HFF-Myc (cell line): ENCODE data around the gene ANGPTL2.
"Not testable (repeated sequence)": the region's sequence is repeated elsewhere in the genome, so short reads cannot be mapped to it uniquely, and the experiment has no call there.

Experiments used
- DNase-seq: peaks from one replicate; pipeline ENCODE4 v3.0.0-alpha.2; 2011; ENCODE audit warnings: low read depth; ENCODE audit errors: extremely low read depth
- H3K4me3 ChIP-seq: replicated peaks from 2 replicates; pipeline ENCODE4 v1.5.1; 2011; ENCODE audit warnings: low read depth, mild to moderate bottlenecking, control low read depth, low read length
- TF ChIP-seq, protein P1 (sequence below): IDR thresholded peaks from 2 replicates; pipeline ENCODE4 v1.5.1; 2012; ENCODE audit warnings: mild to moderate bottlenecking, low read depth, low read length, control low read depth; ENCODE audit errors: missing control alignments

The ANGPTL2 gene

DNA sequence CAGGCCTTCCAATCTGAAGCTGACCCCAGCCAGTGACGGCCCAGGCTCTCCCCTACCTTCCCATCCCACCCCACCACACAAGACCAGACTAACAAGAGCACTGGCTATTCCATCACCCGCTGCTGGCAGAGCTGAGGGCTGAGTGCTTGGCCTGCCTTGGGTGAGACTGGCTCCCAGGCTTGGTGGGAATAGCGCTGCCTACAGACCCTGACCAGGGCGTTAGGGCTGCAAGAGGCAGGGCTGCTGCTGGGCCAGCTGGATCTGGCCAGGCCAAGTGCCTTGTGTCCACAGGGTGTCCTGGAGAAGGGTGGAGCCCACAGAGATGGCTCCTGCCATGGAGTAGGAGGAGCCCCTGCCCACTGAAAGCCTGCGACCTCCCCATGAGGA is 31.6 kb upstream of the ANGPTL2 start:
- TF ChIP-seq, protein P1, sequence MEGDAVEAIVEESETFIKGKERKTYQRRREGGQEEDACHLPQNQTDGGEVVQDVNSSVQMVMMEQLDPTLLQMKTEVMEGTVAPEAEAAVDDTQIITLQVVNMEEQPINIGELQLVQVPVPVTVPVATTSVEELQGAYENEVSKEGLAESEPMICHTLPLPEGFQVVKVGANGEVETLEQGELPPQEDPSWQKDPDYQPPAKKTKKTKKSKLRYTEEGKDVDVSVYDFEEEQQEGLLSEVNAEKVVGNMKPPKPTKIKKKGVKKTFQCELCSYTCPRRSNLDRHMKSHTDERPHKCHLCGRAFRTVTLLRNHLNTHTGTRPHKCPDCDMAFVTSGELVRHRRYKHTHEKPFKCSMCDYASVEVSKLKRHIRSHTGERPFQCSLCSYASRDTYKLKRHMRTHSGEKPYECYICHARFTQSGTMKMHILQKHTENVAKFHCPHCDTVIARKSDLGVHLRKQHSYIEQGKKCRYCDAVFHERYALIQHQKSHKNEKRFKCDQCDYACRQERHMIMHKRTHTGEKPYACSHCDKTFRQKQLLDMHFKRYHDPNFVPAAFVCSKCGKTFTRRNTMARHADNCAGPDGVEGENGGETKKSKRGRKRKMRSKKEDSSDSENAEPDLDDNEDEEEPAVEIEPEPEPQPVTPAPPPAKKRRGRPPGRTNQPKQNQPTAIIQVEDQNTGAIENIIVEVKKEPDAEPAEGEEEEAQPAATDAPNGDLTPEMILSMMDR: no peak
- DNase-seq: no peak
- no peak overlapping the region for H3K4me3 ChIP-seq

DNA sequence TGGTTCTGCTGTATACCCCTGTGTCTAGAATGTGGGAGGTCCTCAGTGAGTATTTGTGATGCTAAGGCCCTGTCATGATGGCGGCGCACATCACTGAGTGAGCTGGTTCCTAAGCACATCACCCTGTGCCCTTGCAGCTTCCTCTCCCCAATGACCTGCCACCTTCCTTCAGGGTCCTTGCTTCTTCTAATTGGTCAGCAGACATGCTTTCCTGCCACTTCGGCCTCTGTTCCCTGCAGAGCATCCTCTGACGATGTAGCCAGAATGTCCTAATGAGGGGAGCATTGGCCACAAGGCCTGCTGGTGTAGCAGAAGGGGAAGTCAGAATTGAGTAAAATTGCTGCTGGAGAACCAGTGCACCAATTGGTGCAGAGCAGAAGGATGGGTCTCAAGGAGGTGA is 31.1 kb upstream of the ANGPTL2 start:
- DNase-seq: no peak
- TF ChIP-seq, protein P1: no peak
- no peak overlapping the region for H3K4me3 ChIP-seq

DNA sequence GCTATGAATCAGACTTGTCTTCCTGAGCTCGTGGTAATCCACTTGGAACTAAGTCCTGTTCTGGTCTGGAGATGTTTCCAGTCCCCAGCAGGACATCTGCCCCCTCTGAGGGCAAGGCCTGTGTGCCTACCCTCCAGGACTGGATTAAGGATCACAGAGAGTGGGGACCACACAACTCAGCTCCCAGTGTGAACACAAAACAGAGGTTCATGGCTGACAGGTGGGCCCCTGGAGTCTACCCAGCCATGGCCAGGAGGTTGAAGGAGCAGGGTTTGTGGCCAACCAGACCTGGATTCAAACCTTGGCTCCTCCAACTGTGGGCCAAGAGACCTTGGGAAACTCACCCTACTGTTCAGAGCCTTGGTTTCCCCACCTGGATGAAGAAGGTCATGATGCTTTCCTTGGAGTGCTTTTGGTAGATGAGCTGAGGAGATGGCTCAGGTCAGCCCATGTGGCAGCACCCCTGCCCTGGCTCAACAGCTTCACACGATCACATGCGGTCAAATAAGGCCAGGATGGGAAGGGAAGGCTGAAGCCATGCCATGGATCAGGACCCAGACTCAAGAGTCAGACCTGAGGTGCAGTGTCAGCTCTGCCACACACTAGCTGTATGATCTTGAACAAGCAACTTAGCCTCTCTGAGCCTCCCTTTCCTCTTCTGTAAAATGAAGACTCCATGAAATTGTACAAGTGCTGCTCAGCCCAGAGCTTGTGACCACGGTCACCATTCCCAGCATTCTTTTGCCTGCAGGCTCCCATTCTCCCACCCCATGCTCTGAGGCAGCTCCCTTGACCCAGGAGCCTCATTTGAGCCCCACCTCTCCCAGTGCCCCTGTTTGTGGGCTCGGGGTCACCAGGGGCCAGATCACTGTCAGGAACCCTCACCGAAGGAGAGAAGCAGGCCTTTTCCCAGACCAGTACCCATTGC is 27.3 kb upstream of the ANGPTL2 start:
- DNase-seq: no peak
- no peak overlapping the region for H3K4me3 ChIP-seq
- TF ChIP-seq, protein P1: no peak

DNA sequence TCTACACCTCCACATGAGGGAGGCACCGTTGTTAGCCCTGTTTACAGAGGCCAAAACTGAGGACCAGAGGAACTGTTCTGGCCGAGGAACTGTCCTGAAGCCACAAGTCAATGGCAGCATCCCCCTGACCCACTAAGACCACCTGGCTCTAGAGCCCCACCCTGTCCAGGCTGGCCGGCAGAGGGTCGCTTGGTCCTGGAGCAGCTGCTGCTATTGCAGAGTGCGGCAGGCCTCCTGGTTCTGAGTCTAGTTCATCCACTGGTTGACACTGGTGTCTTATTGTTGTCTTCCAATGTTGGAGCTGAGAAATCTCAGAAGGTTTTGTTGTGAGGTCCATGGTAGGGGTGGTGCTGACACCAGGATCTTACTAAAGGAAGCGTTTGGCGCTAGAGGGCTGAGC is 26.6 kb upstream of the ANGPTL2 start:
- TF ChIP-seq, protein P1: no peak
- no peak overlapping the region for H3K4me3 ChIP-seq
- DNase-seq: no peak

DNA sequence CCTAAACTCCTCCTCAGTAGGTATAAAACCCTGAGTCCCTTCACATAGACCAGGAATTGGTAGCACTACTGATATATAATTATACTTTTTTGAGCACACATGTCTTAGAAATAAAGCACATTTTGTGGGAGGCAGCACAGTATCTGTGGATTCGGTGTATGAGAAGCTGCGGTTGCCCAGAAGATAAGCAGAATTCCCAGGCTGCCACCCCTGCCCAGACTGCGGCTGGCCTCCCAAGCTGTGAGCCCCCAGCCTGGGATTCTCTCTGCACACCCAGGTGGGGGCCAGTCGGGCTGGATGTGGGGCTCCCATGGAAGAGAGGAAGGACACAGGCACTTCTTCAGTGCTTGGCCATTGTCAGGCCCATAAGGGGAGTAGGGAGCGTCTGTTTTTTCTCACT is 25.6 kb upstream of the ANGPTL2 start:
- TF ChIP-seq, protein P1: no peak
- H3K4me3 ChIP-seq: no peak overlapping the region
- no peak for DNase-seq

DNA sequence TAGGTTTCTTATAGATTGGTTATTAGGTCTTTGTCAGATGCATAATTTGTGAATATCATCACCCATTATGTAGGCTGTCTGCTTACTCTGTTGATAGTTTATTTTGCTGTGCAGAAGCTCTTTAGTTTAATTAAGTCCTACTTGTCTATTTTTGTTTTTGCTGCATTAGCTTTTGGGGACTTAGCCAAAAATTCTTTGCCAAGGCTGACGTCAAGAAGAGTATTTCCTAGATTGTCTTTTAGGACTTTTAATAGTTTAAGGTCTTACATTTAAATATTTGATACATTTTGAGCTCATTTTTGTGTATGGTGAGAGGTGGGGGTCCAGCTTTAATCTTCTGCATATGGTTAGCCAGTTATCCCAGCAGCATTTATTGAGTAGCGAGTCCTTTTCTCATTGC is 24.8 kb upstream of the ANGPTL2 start:
- DNase-seq: no peak
- H3K4me3 ChIP-seq: no peak overlapping the region
- TF ChIP-seq, protein P1: no peak

DNA sequence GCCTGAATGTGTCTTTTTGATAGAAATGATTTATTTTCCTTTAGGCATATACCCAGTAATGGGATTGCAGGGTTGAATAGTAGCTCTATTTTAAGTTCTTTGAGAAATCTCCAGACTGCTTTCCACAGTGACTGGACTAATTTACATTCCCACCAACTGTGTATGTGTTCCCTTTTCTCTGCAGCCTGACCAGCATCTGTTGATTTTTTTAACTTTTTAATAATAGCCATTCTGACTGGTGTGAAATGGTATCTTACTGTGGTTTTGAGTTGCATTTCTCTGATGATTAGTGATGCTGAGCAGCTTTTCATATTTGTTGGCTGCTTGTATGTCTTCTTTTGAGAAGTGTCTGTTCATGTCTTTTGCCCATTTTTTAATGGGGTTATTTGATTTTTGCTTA is 24.4 kb upstream of the ANGPTL2 start:
- not testable (repeated sequence) for DNase-seq, H3K4me3 ChIP-seq
